ENCODE results near the gene B3GLCT. TPM values are rescaled to one million over a fixed set of nuclear protein-coding genes. Genes with fewer than 3 reads are reported as not detected.

The B3GLCT gene
- 12.1 and 12.2 TPM in 2 replicates for total RNA-seq

GRCh38 chr13:31199849-31200636 is at the start of gene B3GLCT:
Gene B3GLCT, plus strand, starts transcription at chr13:31199975. Its CDS starts 110 bp downstream, at chr13:31200085.

GRCh38 chr13:31161557-31162150 is 38.1 kb upstream of the B3GLCT start, which contains the start of gene HSPH1:
Gene HSPH1, minus strand, starts transcription at chr13:31161904. Its CDS starts 322 bp downstream, at chr13:31161582.

Other genes starting within 250 kb of the B3GLCT start
- 27.6 and 39.9 TPM in 2 replicates for gene HSPH1, start 38.1 kb upstream of the B3GLCT start, total RNA-seq

All from aortic smooth muscle cell (primary cell).